HepG2 (cell line): ENCODE data around the gene FBXL20. TPM values are rescaled to one million over a fixed set of nuclear protein-coding genes. Genes with fewer than 3 reads are reported as not detected.

Experiments used
- ATAC-seq: fragments of 200-7000 bp; cut with Tn5 transposase; 3 replicates; pipeline ENCODE4 v1.9.1; 2020; ENCODE audit warnings: mild to moderate bottlenecking, moderate library complexity
- BruUV-seq: library from RNA; stranded (reverse); fragments of 400-500 nt; replicated peaks from 2 replicates; lab custom pipeline; 2021; lab: Mats Ljungman, UMichigan
- CTCF ChIA-PET: fragments of 300-600 bp; formaldehyde crosslinking; extraction: SDS; loops from one replicate; lab custom pipeline; 2021; ENCODE audit warnings: low total read pairs, inconsistent platforms, low intra/inter-chr PET ratio; lab: Yijun Ruan, JAX
- POLR2A ChIA-PET: fragments of 350-600 bp; sonication (Branson Sonifier 250); formaldehyde crosslinking; loops from one replicate; lab custom pipeline; 2020; ENCODE audit warnings: antibody characterized with exemption, inconsistent platforms; lab: Yijun Ruan, JAX
- DNase-seq: peaks from one replicate; pipeline ENCODE4 v3.0.0-alpha.2; 2015; ENCODE audit warnings: low spot score
- FAIRE-seq: peaks from 3 replicates; lab custom pipeline; 2011; peaks lifted over from hg19 to GRCh38; lab: Jason Lieb, UNC
- H2AFZ ChIP-seq: one replicate; pipeline ENCODE4 v1.6.1; 2011; ENCODE audit warnings: low read length, inconsistent platforms
- H3K27ac ChIP-seq: fragments of 300-600 bp; 3 replicates; pipeline ENCODE4 v1.8.0; 2011; ENCODE audit warnings: mixed run types, mild to moderate bottlenecking, mixed read lengths, low read length, inconsistent platforms; ENCODE audit not compliant: insufficient read depth; ENCODE audit errors: extremely low read length
- H3K27me3 ChIP-seq, 2 experiments: fragments of 200-600 bp in 1 of 2; 2 replicates in 1 of 2; 3 replicates in 1 of 2; pipeline versions ENCODE4 v1.6.0 to v1.8.0; 2011; ENCODE audit warnings: low read length in 2 of 2, mild to moderate bottlenecking in 2 of 2, moderate library complexity in 2 of 2, inconsistent platforms in 1 of 2; ENCODE audit not compliant: insufficient read depth in 2 of 2, control insufficient read depth in 1 of 2
- H3K36me3 ChIP-seq, 2 experiments: fragments of 200-600 bp in 1 of 2; replicated peaks in 1 of 2; 2 replicates in 1 of 2; 3 replicates in 1 of 2; pipeline versions ENCODE4 v1.5.1 to v1.8.0; 2011; ENCODE audit warnings: low read length in 2 of 2, inconsistent platforms in 1 of 2; ENCODE audit not compliant: insufficient read depth in 2 of 2, control insufficient read depth in 1 of 2
- H3K4me1 ChIP-seq: 2 replicates; pipeline ENCODE4 v1.5.1; 2012; ENCODE audit warnings: low read length, inconsistent platforms; ENCODE audit not compliant: insufficient read depth
- H3K4me2 ChIP-seq: 2 replicates; pipeline ENCODE4 v1.6.0; 2011; ENCODE audit warnings: low read depth, low read length, inconsistent platforms
- H3K4me3 ChIP-seq, 3 experiments: fragments of 200-600 bp in 1 of 3; sonication (generic), shearing (Covaris generic) in 1 of 3; replicated peaks in 1 of 3; 2 replicates each; pipeline ENCODE4 v1.5.1; 2011 to 2016; ENCODE audit warnings: low read length in 3 of 3, inconsistent platforms in 2 of 3, low read depth in 2 of 3, mild to moderate bottlenecking in 2 of 3, control low read depth in 1 of 3, mixed read lengths in 1 of 3; ENCODE audit not compliant: insufficient read depth in 1 of 3
- H3K79me2 ChIP-seq: one replicate; pipeline ENCODE4 v1.6.1; 2011; ENCODE audit warnings: low read length, inconsistent platforms; ENCODE audit not compliant: insufficient read depth
- H3K9ac ChIP-seq: 2 replicates; pipeline ENCODE4 v1.6.0; 2011; ENCODE audit warnings: mild to moderate bottlenecking, low read depth, low read length, inconsistent platforms; ENCODE audit not compliant: insufficient read depth
- H3K9me3 ChIP-seq: 2 replicates; pipeline ENCODE4 v1.5.1; 2012; ENCODE audit warnings: mild to moderate bottlenecking, low read length
- H4K20me1 ChIP-seq: 2 replicates; pipeline ENCODE4 v1.6.0; 2011; ENCODE audit warnings: inconsistent platforms, mild to moderate bottlenecking, low read length, moderate library complexity; ENCODE audit not compliant: insufficient read depth
- FOXP4 ChIP-seq: sonication (generic); formaldehyde crosslinking; IDR thresholded peaks from 2 replicates; pipeline ENCODE4 v1.4.0; 2020; ENCODE audit warnings: missing genetic modification reagents
- HES4 ChIP-seq: sonication (generic); formaldehyde crosslinking; IDR thresholded peaks from 2 replicates; pipeline ENCODE4 v1.9.0; 2021; ENCODE audit warnings: mild to moderate bottlenecking, missing genetic modification reagents, borderline replicate concordance
- TFDP1 ChIP-seq: IDR thresholded peaks from 2 replicates; pipeline ENCODE4 v1.6.1; 2016; ENCODE audit warnings: missing compliant biosample characterization, missing genetic modification reagents, borderline replicate concordance
- THAP9 ChIP-seq: sonication (generic); formaldehyde crosslinking; IDR thresholded peaks from 2 replicates; pipeline ENCODE4; 2020; ENCODE audit warnings: missing genetic modification reagents, mild to moderate bottlenecking, borderline replicate concordance
- U2AF1 ChIP-seq: fragments of 200-400 bp; formaldehyde crosslinking; optimal IDR thresholded peaks from 2 replicates; pipeline ENCODE3; 2017; ENCODE audit warnings: mild to moderate bottlenecking, low read depth, low read length
- XRCC5 ChIP-seq: fragments of 200-400 bp; formaldehyde crosslinking; optimal IDR thresholded peaks from 2 replicates; pipeline ENCODE3; 2017; ENCODE audit warnings: mild to moderate bottlenecking, low read length
- ZBTB44 ChIP-seq: sonication (generic); formaldehyde crosslinking; IDR thresholded peaks from 2 replicates; pipeline ENCODE4 v1.4.0; 2020; ENCODE audit warnings: missing genetic modification reagents
- ZBTB7B ChIP-seq: sonication (generic); formaldehyde crosslinking; IDR thresholded peaks from 2 replicates; pipeline ENCODE4 v1.4.0; 2020; ENCODE audit warnings: missing genetic modification reagents
- ZMAT3 ChIP-seq: sonication (generic); formaldehyde crosslinking; conservative IDR thresholded peaks from 2 replicates; pipeline ENCODE4 v1.7.0; 2021; ENCODE audit warnings: missing genetic modification reagents
- ZNF350 ChIP-seq: sonication (generic); formaldehyde crosslinking; IDR thresholded peaks from 2 replicates; pipeline ENCODE4 v1.4.0; 2020; ENCODE audit warnings: mild to moderate bottlenecking, low read depth, missing genetic modification reagents, borderline replicate concordance
- ZSCAN20 ChIP-seq: sonication (generic); formaldehyde crosslinking; IDR thresholded peaks from 2 replicates; pipeline ENCODE4 v1.4.0; 2020; ENCODE audit warnings: missing genetic modification reagents, mild to moderate bottlenecking, borderline replicate concordance
- WGBS: methylation state at CpG from one replicate; pipeline ENCODE4 v1.1.6; 2017; ENCODE audit warnings: low lambda C conversion rate; 5-methylcytosine and 5-hydroxymethylcytosine counted together
- in situ Hi-C: cut with HindIII; loops from 2 replicates; pipeline ENCODE4 v1.10.0; 2017; ENCODE audit warnings: low pct_unique_long_range_greater_than_20kb; ENCODE audit not compliant: extremely low pct_ligation_motif_present
- intact Hi-C: fragments of 100-400 bp; cut with micrococcal nuclease; formaldehyde crosslinking; loops from one replicate; pipeline ENCODE4 v1.10.0; 2022; ENCODE audit not compliant: unreplicated experiment
- polyA plus RNA-seq, 8 experiments: library from polyadenylated mRNA; depleted of rRNA in 3 of 8; stranded (reverse) in 7 of 8; unstranded in 1 of 8; fragments of >200 nt; fragmentation: Illumina TruSeq in 4 of 8; extraction: Trizol in 4 of 8; gene quantifications; 2 replicates each; pipeline versions ENCODE4 v1.2.1 to v1.2.3, GENCODE V29; 2011 to 2016; ENCODE audit warnings: low read depth in 4 of 8, missing spikeins in 1 of 8, mixed read lengths in 1 of 8; ENCODE audit not compliant: insufficient read depth in 1 of 8
- total RNA-seq, 5 experiments: library from RNA; depleted of rRNA; stranded (reverse); fragments of >200 nt; fragmentation: Illumina TruSeq; extraction: Trizol; gene quantifications; 2 replicates each; pipeline ENCODE4 v1.2.3, GENCODE V29; 2016; ENCODE audit warnings: low read depth in 1 of 5

The FBXL20 gene
- total and polyA plus RNA-seq, 2 of the 13 experiments (the other 11 are each of a cell fraction or from before 2014, with no cell fraction given) = 10.2 to 10.3 TPM

GRCh38 chr17:39244600-39245570, 156.5 kb downstream of the FBXL20 start (continued):
- TF ChIP-seq FOXP4 (CRISPR knock-in tag) = no peak
- TF ChIP-seq ZSCAN20 (CRISPR knock-in tag) = no peak
- no peak for TF ChIP-seq U2AF1
- TF ChIP-seq ZMAT3 (CRISPR knock-in tag) = 0 out of 2 replicates have a peak, but pooled peaks have one; percentile 54
- TF ChIP-seq ZNF350 (CRISPR knock-in tag) = peak; percentile 64; the same call in 1 of the 2 replicates

- Histone ChIP-seq H3K27ac (no peak overlapping the region), H3K27me3 (peaks cover 0 to 5% of the 10 kb centered on the region in 2 experiments; a peak in 1 of 5 replicates), H3K79me2 (no peaks in the 10 kb centered on the region), H3K9ac (no peak overlapping the region; the same call in 1 of the 2 replicates), H4K20me1 (no peaks in the 10 kb centered on the region), H3K36me3 (no peaks in the 10 kb centered on the region), H3K4me1 (peaks cover 11% of the 10 kb centered on the region), H2AFZ (peak overlapping the region; percentile 12), H3K9me3 (no peaks in the 10 kb centered on the region), H3K4me3 (peak overlapping the region in 2 of 3 experiments; percentile 4 to 59; a peak in 1 of 6 replicates), H3K4me2 (peak overlapping the region; percentile 71)
- CTCF ChIA-PET = interaction anchor here (1.0 to 4.2 kb wide), 4 partner anchors 8 to 80 kb away, joined by 4 to 35 read pairs (median 6); no protein-coding TSS in a partner anchor
- in situ Hi-C loops = no loop called here
- FAIRE-seq (no peak), ATAC-seq (peak; percentile 72), DNase-seq (no peak)
- no TSS peak for BruUV-seq
- intact Hi-C loops = loop anchor here (1.0 to 5.0 kb wide), 2 partner anchors 37 to 52 kb away; no protein-coding TSS in a partner anchor
- POLR2A ChIA-PET = interaction anchor here (0.8 to 3.2 kb wide), 4 partner anchors 12 to 44 kb away, joined by 3 to 24 read pairs (median 14); partner anchors contain the start of gene RPL19
- WGBS = 15% methylated on average over 11 of the region's 11 CpGs
- TF ChIP-seq ZBTB44 (CRISPR knock-in tag) (no peak), XRCC5 (no peak), HES4 (CRISPR knock-in tag) (0 out of 2 replicates have a peak, but pooled peaks have one; percentile 16), THAP9 (no peak; the same call in 1 of the 2 replicates), TFDP1 (CRISPR knock-in tag) (no peak), ZBTB7B (CRISPR knock-in tag) (0 out of 2 replicates have a peak, but pooled peaks have one; percentile 7)
Measured at GRCh38 chr17:39244016-39244599, 157.3 kb downstream of the FBXL20 start.
